Thyroid gland (tissue), 4 donors: ENCODE measurements around the gene CINP. TPM values are rescaled to one million over a fixed set of nuclear protein-coding genes. Genes with fewer than 3 reads are reported as not detected.

Source experiments
- total RNA-seq, 4 donors: library from RNA; depleted of rRNA; stranded (reverse); fragments of >200 nt; gene quantifications; one replicate each; pipeline ENCODE4 v1.2.3, GENCODE V29; 2016

CINP gene
- total RNA-seq, 4 donors from 2014 or later: 31.9 to 43.3 (median 39.7) TPM

Other genes starting within 250 kb of the CINP start
- 10 to 100 TPM; 27.1 to 48.8 (median 37.6) TPM for gene WDR20, start 223.0 kb downstream of the CINP start, total RNA-seq
- 10 to 100 TPM; 38.6 to 57.7 (median 45.2) TPM for gene MOK, start 57.7 kb downstream of the CINP start, total RNA-seq
- 10 to 100 TPM in 3 of 4 donors, 1 to 10 TPM in 1; 9.1 to 14.2 (median 12.9) TPM for gene ZNF839, start 43.1 kb downstream of the CINP start, total RNA-seq
- 10 to 100 TPM; 11.8 to 23.8 (median 19.0) TPM for gene TECPR2, start 51 bp upstream of the CINP start, total RNA-seq
- gene ANKRD9, start 146.9 kb upstream of the CINP start, total RNA-seq: 10 to 100 TPM; 36.4 to 62.8 (median 55.0) TPM
- 10 to 100 TPM in 3 of 4 donors, 1 to 10 TPM in 1; 9.4 to 14.2 (median 11.3) TPM for gene RCOR1, start 229.8 kb upstream of the CINP start, total RNA-seq